Neuron (in vitro differentiated cells): ENCODE measurements around the gene DAGLB.
"Not testable (repeated sequence)": the region's sequence is repeated elsewhere in the genome, so short reads cannot be mapped to it uniquely, and the experiment has no call there.

Experiments
- H2AFZ ChIP-seq: one replicate; pipeline ENCODE4 v1.6.1; 2013; ENCODE audit warnings: low read depth, mild to moderate bottlenecking, inconsistent platforms, low read length, moderate library complexity
- H3K27me3 ChIP-seq: one replicate; pipeline ENCODE4 v1.6.1; 2013; ENCODE audit warnings: low read length; ENCODE audit not compliant: insufficient read depth
- H3K36me3 ChIP-seq: one replicate; pipeline ENCODE4 v1.6.1; 2013; ENCODE audit warnings: low read length; ENCODE audit not compliant: insufficient read depth
- H3K4me1 ChIP-seq: one replicate; pipeline ENCODE4 v1.6.1; 2013; ENCODE audit warnings: low read length; ENCODE audit not compliant: insufficient read depth
- H3K4me3 ChIP-seq: 2 replicates; pipeline ENCODE4 v1.5.1; 2013; ENCODE audit warnings: mild to moderate bottlenecking, low read length, moderate library complexity
- H3K9me3 ChIP-seq: one replicate; pipeline ENCODE4 v1.6.1; 2013; ENCODE audit warnings: low read length

DAGLB gene

GRCh38 chr7:6480323-6480660, 32.5 kb upstream of the DAGLB start:
- Histone ChIP-seq H3K36me3 (peaks cover 23% of the 10 kb centered on the region), H3K4me1 (peaks cover 15% of the 10 kb centered on the region), H3K9me3 (no peaks in the 10 kb centered on the region), H2AFZ (no peak overlapping the region), H3K27me3 (no peaks in the 10 kb centered on the region), H3K4me3 (no peak overlapping the region)

- no peak overlapping the region for H2AFZ ChIP-seq
- no peaks in the 10 kb centered on the region for H3K9me3 ChIP-seq
- peaks cover 15% of the 10 kb centered on the region for H3K4me1 ChIP-seq
- H3K27me3 ChIP-seq: no peaks in the 10 kb centered on the region
- H3K4me3 ChIP-seq: no peak overlapping the region
- H3K36me3 ChIP-seq: peaks cover 27% of the 10 kb centered on the region
Observed at GRCh38 chr7:6479067-6479466, 31.3 kb upstream of the DAGLB start.

GRCh38 chr7:6478186-6478585, 30.4 kb upstream of the DAGLB start:
- H3K36me3 ChIP-seq: peaks cover 36% of the 10 kb centered on the region

GRCh38 chr7:6477318-6477660, 29.5 kb upstream of the DAGLB start:
- Histone ChIP-seq H3K4me3 (no peak overlapping the region), H3K4me1 (peaks cover 9% of the 10 kb centered on the region), H3K27me3 (no peaks in the 10 kb centered on the region), H3K9me3 (no peaks in the 10 kb centered on the region), H3K36me3 (peaks cover 43% of the 10 kb centered on the region), H2AFZ (no peak overlapping the region)

More at GRCh38 chr7:6478186-6478585, 30.4 kb upstream of the DAGLB start:
- Histone ChIP-seq H3K27me3 (no peaks in the 10 kb centered on the region), H2AFZ (no peak overlapping the region), H3K9me3 (no peaks in the 10 kb centered on the region), H3K4me3 (no peak overlapping the region), H3K4me1 (peaks cover 15% of the 10 kb centered on the region)

GRCh38 chr7:6476596-6477317, 29.0 kb upstream of the DAGLB start:
- Histone ChIP-seq H3K4me1 (peaks cover 7% of the 10 kb centered on the region), H2AFZ (no peak overlapping the region), H3K4me3 (no peak overlapping the region), H3K27me3 (no peaks in the 10 kb centered on the region), H3K36me3 (peaks cover 44% of the 10 kb centered on the region), H3K9me3 (no peaks in the 10 kb centered on the region)

GRCh38 chr7:6475433-6476186, 27.9 kb upstream of the DAGLB start:
- Histone ChIP-seq H3K36me3 (peaks cover 46% of the 10 kb centered on the region), H2AFZ (no peak overlapping the region), H3K27me3 (no peaks in the 10 kb centered on the region), H3K4me3 (no peak overlapping the region), H3K9me3 (no peaks in the 10 kb centered on the region), H3K4me1 (peaks cover 7% of the 10 kb centered on the region)

GRCh38 chr7:6465862-6466261, 18.1 kb upstream of the DAGLB start:
- Histone ChIP-seq H3K9me3 (peaks cover 20% of the 10 kb centered on the region), H3K4me3 (no peak overlapping the region), H3K36me3 (peaks cover 64% of the 10 kb centered on the region), H3K4me1 (no peaks in the 10 kb centered on the region), H2AFZ (no peak overlapping the region), H3K27me3 (no peaks in the 10 kb centered on the region)

- peaks cover 17% of the 10 kb centered on the region for H3K9me3 ChIP-seq
- H3K36me3 ChIP-seq: peaks cover 59% of the 10 kb centered on the region
- H2AFZ ChIP-seq, H3K4me1 ChIP-seq, H3K27me3 ChIP-seq, H3K4me3 ChIP-seq: not testable (repeated sequence)
Observed at GRCh38 chr7:6463609-6464008, 15.9 kb upstream of the DAGLB start.

- H3K4me1 ChIP-seq: no peaks in the 10 kb centered on the region
- peaks cover 48% of the 10 kb centered on the region for H3K36me3 ChIP-seq
- no peak overlapping the region for H3K4me3 ChIP-seq
- no peak overlapping the region for H2AFZ ChIP-seq
- peaks cover 11% of the 10 kb centered on the region for H3K9me3 ChIP-seq
- H3K27me3 ChIP-seq: no peaks in the 10 kb centered on the region
Observed at GRCh38 chr7:6461946-6462550, 14.3 kb upstream of the DAGLB start.

GRCh38 chr7:6460990-6461584, 13.3 kb upstream of the DAGLB start:
- no peaks in the 10 kb centered on the region for H3K27me3 ChIP-seq
- peaks cover 39% of the 10 kb centered on the region for H3K36me3 ChIP-seq
- no peak overlapping the region for H3K4me3 ChIP-seq
- H3K4me1 ChIP-seq: no peaks in the 10 kb centered on the region
- no peak overlapping the region for H2AFZ ChIP-seq
- peaks cover 3% of the 10 kb centered on the region for H3K9me3 ChIP-seq

- no peaks in the 10 kb centered on the region for H3K27me3 ChIP-seq
- peaks cover 31% of the 10 kb centered on the region for H3K36me3 ChIP-seq
- no peaks in the 10 kb centered on the region for H3K9me3 ChIP-seq
- no peak overlapping the region for H3K4me3 ChIP-seq
- H2AFZ ChIP-seq: no peak overlapping the region
- no peaks in the 10 kb centered on the region for H3K4me1 ChIP-seq
Observed at GRCh38 chr7:6460303-6460702, 12.5 kb upstream of the DAGLB start.

- not testable (repeated sequence) for H3K9me3 ChIP-seq, H3K4me3 ChIP-seq, H3K4me1 ChIP-seq, H3K27me3 ChIP-seq, H2AFZ ChIP-seq
- peaks cover 27% of the 10 kb centered on the region for H3K36me3 ChIP-seq
Observed at GRCh38 chr7:6458676-6459075, 10.9 kb upstream of the DAGLB start.

- Histone ChIP-seq H3K36me3 (no peaks in the 10 kb centered on the region), H3K4me3 (no peak overlapping the region), H3K4me1 (no peaks in the 10 kb centered on the region), H3K9me3 (no peaks in the 10 kb centered on the region), H2AFZ (no peak overlapping the region), H3K27me3 (no peaks in the 10 kb centered on the region)
Observed at GRCh38 chr7:6453734-6454133, 6.0 kb upstream of the DAGLB start.
